Sigmoid colon (tissue), 7 donors: ENCODE results near the gene MLC1. TPM values are rescaled to one million over a fixed set of nuclear protein-coding genes. Genes with fewer than 3 reads are reported as not detected.

Experiments
- DNase-seq: peaks from one replicate; pipeline ENCODE4 v3.0.0-alpha.2; 2019
- H3K27ac ChIP-seq, 4 donors: fragments of 200-600 bp; sonication (generic); one replicate each; pipeline ENCODE4 v1.5.1; 2016 to 2019; ENCODE audit warnings: mild to moderate bottlenecking in 1 of 4
- H3K27me3 ChIP-seq, 3 donors: fragments of 200-600 bp; sonication (generic); one replicate each; pipeline ENCODE4 v1.5.1; 2019; ENCODE audit warnings: mild to moderate bottlenecking in 1 of 3
- H3K36me3 ChIP-seq, 4 donors: fragments of 200-600 bp; sonication (generic); one replicate each; pipeline ENCODE4 v1.5.1; 2016 to 2019
- H3K4me1 ChIP-seq, 4 donors: fragments of 200-600 bp; sonication (generic); one replicate each; pipeline ENCODE4 v1.5.1; 2017 to 2019
- H3K4me3 ChIP-seq, 4 donors: fragments of 200-600 bp; sonication (generic); one replicate each; pipeline ENCODE4 v1.5.1; 2017 to 2019; ENCODE audit warnings: mild to moderate bottlenecking in 2 of 4, moderate library complexity in 1 of 4
- H3K9me3 ChIP-seq, 4 donors: fragments of 200-600 bp in 3 of 4; sonication (generic) in 3 of 4; one replicate each; pipeline versions ENCODE4 v1.5.1 to v1.6.1; 2013 to 2019
- CTCF ChIP-seq, 4 experiments: fragments of 450-650 bp in 3 of 4; fragments of 200-600 bp in 1 of 4; IDR thresholded peaks; one replicate each; pipeline ENCODE4 v1.5.1; 2016 to 2019; ENCODE audit warnings: antibody characterized with exemption in 4 of 4, mild to moderate bottlenecking in 3 of 4, moderate library complexity in 2 of 4
- EP300 ChIP-seq, 4 donors: sonication (generic); formaldehyde crosslinking; IDR thresholded peaks; one replicate each; pipeline ENCODE4 v1.6.1; 2017; ENCODE audit warnings: antibody characterized with exemption in 4 of 4
- POLR2A ChIP-seq, 2 donors: fragments of 450-650 bp; IDR thresholded peaks; one replicate each; pipeline ENCODE4 v1.6.1; 2016; ENCODE audit warnings: antibody characterized with exemption in 2 of 2, mild to moderate bottlenecking in 2 of 2, moderate library complexity in 2 of 2
- POLR2AphosphoS5 ChIP-seq, 4 donors: sonication (generic); formaldehyde crosslinking; IDR thresholded peaks; one replicate each; pipeline ENCODE4 v1.6.1; 2017; ENCODE audit warnings: antibody characterized with exemption in 4 of 4
- WGBS, 2 donors: extraction: QIAGEN DNeasy Blood & Tissue Kit; methylation state at CpG; one replicate each; pipeline ENCODE4 v1.1.7; 2013; 5-methylcytosine and 5-hydroxymethylcytosine counted together
- intact Hi-C: fragments of 100-400 bp; cut with DNase I; formaldehyde crosslinking; loops from one replicate; pipeline ENCODE4 v1.15.1; 2023
- polyA plus RNA-seq, 3 donors: library from polyadenylated mRNA; stranded (reverse); fragments of 200-250 nt; gene quantifications; one replicate each; pipeline ENCODE4 v1.2.3, GENCODE V29; 2013
- total RNA-seq, 4 donors: library from RNA; depleted of rRNA; stranded (reverse); fragments of >200 nt; gene quantifications; one replicate each; pipeline ENCODE4 v1.1.0, GENCODE V29; 2016
- donor health status: healthy with polysubstance abuse.
- donor health status: Bipolar disorder and iron deficiency.
- donor health status: healthy.

MLC1 gene
- total and polyA plus RNA-seq, 7 donors: 0.14 to 0.23 (median 0.16) TPM; not detected in 4

DNA sequence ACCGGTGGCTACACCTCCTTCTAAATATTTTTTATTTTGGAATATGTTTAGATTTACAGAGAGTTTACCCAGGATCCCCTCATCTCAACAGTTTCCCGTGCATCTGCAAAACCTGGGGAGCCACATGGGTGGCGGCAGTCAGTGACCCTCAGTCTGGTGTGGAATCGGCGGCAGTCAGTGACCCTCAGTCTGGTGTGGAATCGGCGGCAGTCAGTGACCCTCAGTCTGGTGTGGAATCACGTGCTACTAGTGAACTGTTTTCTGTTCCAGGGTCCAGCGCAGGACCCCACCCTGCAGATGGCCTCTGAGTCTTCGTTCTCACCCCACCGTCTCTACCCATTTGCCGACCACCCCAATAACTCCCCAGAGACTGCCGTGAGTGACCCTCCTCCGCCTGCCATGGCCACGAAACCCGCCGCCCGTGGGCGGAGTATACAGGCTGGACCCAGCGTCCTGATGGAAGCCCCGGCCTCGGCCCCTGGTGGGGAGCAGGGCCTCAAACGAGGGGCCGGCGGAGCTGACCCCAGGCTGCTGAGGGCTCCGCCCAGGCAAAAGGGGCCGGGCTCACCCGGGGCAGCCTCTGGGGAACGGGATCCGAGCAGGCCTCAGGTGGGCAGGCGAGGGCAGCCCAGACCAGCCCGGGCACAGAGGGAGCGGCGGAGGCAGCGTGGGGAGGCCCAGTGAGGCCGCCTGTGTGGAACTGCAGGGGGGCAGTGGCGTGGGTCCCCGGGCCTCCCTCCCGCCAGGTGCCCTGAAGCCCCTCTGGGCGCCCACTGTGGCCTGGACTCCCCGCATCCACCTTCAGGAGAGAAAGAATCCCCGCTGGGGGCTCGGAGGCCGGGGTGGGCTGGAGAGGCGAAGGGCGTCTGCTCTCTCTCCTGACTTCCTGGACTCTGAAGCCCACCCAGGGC, 75.2 kb downstream of the MLC1 start:
- intact Hi-C loops: no loop called here
- Histone ChIP-seq H3K4me1 (peaks cover 0 to 22% (median 19%) of the 10 kb centered on the region in 4 donors), H3K9me3 (no peaks in the 10 kb centered on the region), H3K27me3 (peaks cover 34 to 58% (median 54%) of the 10 kb centered on the region in 3 donors), H3K4me3 (no peak overlapping the region), H3K36me3 (no peaks in the 10 kb centered on the region), H3K27ac (no peak overlapping the region)
- WGBS, 2 donors: 66 to 67% methylated on average over 46 of the region's 46 CpGs
- TF ChIP-seq CTCF (IDR thresholded peaks at IDR 0.05) (no peak), EP300 (IDR thresholded peaks at IDR 0.05) (no peak), POLR2AphosphoS5 (IDR thresholded peaks at IDR 0.05) (no peak), POLR2A (IDR thresholded peaks at IDR 0.05) (no peak)
- DNase-seq: peak; percentile 61

Other genes starting within 250 kb of the MLC1 start
- gene ZBED4, start 231.6 kb downstream of the MLC1 start, total RNA-seq: 1 to 10 TPM; 3.9 to 7.5 (median 5.5) TPM
- gene ZBED4, start 231.6 kb downstream of the MLC1 start, polyA plus RNA-seq: 10 to 100 TPM in 1 of 3 donors, 1 to 10 TPM in 2; 2.4 to 10.5 (median 4.6) TPM
- gene ALG12, start 167.0 kb downstream of the MLC1 start, total RNA-seq: 10 to 100 TPM; 11.4 to 23.9 (median 15.4) TPM
- gene ALG12, start 167.0 kb downstream of the MLC1 start, polyA plus RNA-seq: 10 to 100 TPM in 1 of 3 donors, 1 to 10 TPM in 2; 1.8 to 15.9 (median 2.1) TPM
- 10 to 100 TPM; 15.5 to 26.5 (median 23.1) TPM for gene CRELD2, start 166.8 kb downstream of the MLC1 start, total RNA-seq
- gene CRELD2, start 166.8 kb downstream of the MLC1 start, polyA plus RNA-seq: 10 to 100 TPM in 2 of 3 donors, 1 to 10 TPM in 1; 9.2 to 97.7 (median 11.4) TPM
- gene PIM3, start 124.7 kb downstream of the MLC1 start, total RNA-seq: 10 to 100 TPM; 26.3 to 50.0 (median 41.8) TPM
- 100 to 1,000 TPM in 1 of 3 donors, 10 to 100 TPM in 2; 34.8 to 126 (median 60.1) TPM for gene PIM3, start 124.7 kb downstream of the MLC1 start, polyA plus RNA-seq
- gene IL17REL, start 72.7 kb downstream of the MLC1 start, total RNA-seq: not detected
- gene IL17REL, start 72.7 kb downstream of the MLC1 start, polyA plus RNA-seq: 1 to 10 TPM in 1 of 3 donors, not detected in 2; 1.6 TPM
- not detected for gene TTLL8, start 27.1 kb downstream of the MLC1 start, total RNA-seq
- gene TTLL8, start 27.1 kb downstream of the MLC1 start, polyA plus RNA-seq: not detected
- gene MOV10L1, start 4.6 kb upstream of the MLC1 start, total RNA-seq: 1 to 10 TPM in 3 of 4 donors, under 1 TPM in 1; 0.82 to 5.6 (median 2.6) TPM
- under 1 TPM in 1 of 3 donors, not detected in 2; 0.47 TPM for gene MOV10L1, start 4.6 kb upstream of the MLC1 start, polyA plus RNA-seq
- gene PANX2, start 85.3 kb upstream of the MLC1 start, total RNA-seq: 1 to 10 TPM in 1 of 4 donors, under 1 TPM in 2, not detected in 1; 0.27 to 3.0 (median 0.36) TPM
- gene PANX2, start 85.3 kb upstream of the MLC1 start, polyA plus RNA-seq: under 1 TPM in 2 of 3 donors, not detected in 1; 0.17 to 0.60 TPM
- gene TRABD, start 100.5 kb upstream of the MLC1 start, total RNA-seq: 10 to 100 TPM; 14.2 to 21.4 (median 18.2) TPM
- 10 to 100 TPM; 24.6 to 88.1 (median 31.7) TPM for gene TRABD, start 100.5 kb upstream of the MLC1 start, polyA plus RNA-seq
- gene SELENOO, start 115.6 kb upstream of the MLC1 start, total RNA-seq: 10 to 100 TPM; 17.5 to 30.2 (median 22.3) TPM
- gene SELENOO, start 115.6 kb upstream of the MLC1 start, polyA plus RNA-seq: 10 to 100 TPM; 10.2 to 26.5 (median 15.7) TPM
- 10 to 100 TPM; 23.5 to 67.0 (median 28.2) TPM for gene TUBGCP6, start 159.6 kb upstream of the MLC1 start, total RNA-seq
- gene TUBGCP6, start 159.6 kb upstream of the MLC1 start, polyA plus RNA-seq: 10 to 100 TPM in 1 of 3 donors, 1 to 10 TPM in 2; 4.6 to 33.4 (median 4.8) TPM
- gene HDAC10, start 165.8 kb upstream of the MLC1 start, total RNA-seq: 10 to 100 TPM in 3 of 4 donors, 1 to 10 TPM in 1; 7.2 to 47.4 (median 14.9) TPM
- 10 to 100 TPM in 2 of 3 donors, 1 to 10 TPM in 1; 8.8 to 45.9 (median 12.0) TPM for gene HDAC10, start 165.8 kb upstream of the MLC1 start, polyA plus RNA-seq
- gene MAPK12, start 176.3 kb upstream of the MLC1 start, total RNA-seq: 1 to 10 TPM; 2.5 to 10.0 (median 6.7) TPM
- 1 to 10 TPM in 2 of 3 donors, under 1 TPM in 1; 0.60 to 6.0 (median 2.1) TPM for gene MAPK12, start 176.3 kb upstream of the MLC1 start, polyA plus RNA-seq
- gene MAPK11, start 185.0 kb upstream of the MLC1 start, total RNA-seq: 1 to 10 TPM in 3 of 4 donors, under 1 TPM in 1; 0.82 to 6.6 (median 4.5) TPM
- gene MAPK11, start 185.0 kb upstream of the MLC1 start, polyA plus RNA-seq: 1 to 10 TPM in 2 of 3 donors, under 1 TPM in 1; 0.23 to 7.3 (median 1.2) TPM
- 100 to 1,000 TPM in 1 of 4 donors, 10 to 100 TPM in 3; 60.4 to 150 (median 68.7) TPM for gene PLXNB2, start 222.2 kb upstream of the MLC1 start, total RNA-seq
- gene PLXNB2, start 222.2 kb upstream of the MLC1 start, polyA plus RNA-seq: 100 to 1,000 TPM in 1 of 3 donors, 10 to 100 TPM in 2; 18.6 to 142 (median 35.8) TPM
- 1 to 10 TPM; 2.1 to 7.2 (median 2.8) TPM for gene DENND6B, start 241.6 kb upstream of the MLC1 start, total RNA-seq
- gene DENND6B, start 241.6 kb upstream of the MLC1 start, polyA plus RNA-seq: 1 to 10 TPM in 2 of 3 donors, under 1 TPM in 1; 0.69 to 4.4 (median 1.2) TPM